Naive thymus-derived CD4-positive, alpha-beta T cell (primary cell): ENCODE measurements around the gene STPG3. TPM values are rescaled to one million over a fixed set of nuclear protein-coding genes. Genes with fewer than 3 reads are reported as not detected.

Experiments used
- ATAC-seq: fragments of 150-1000 bp; cut with Tn5 transposase; 2 replicates; pipeline ENCODE4 v1.10.0; 2021; ENCODE audit warnings: mild to moderate bottlenecking, moderate library complexity
- CTCF ChIA-PET: fragments of 350-600 bp; sonication (Branson Sonifier 250); formaldehyde crosslinking; loops from one replicate; lab custom pipeline; 2021; ENCODE audit warnings: antibody characterized with exemption; lab: Charles Lee
- POLR2A ChIA-PET: fragments of 350-600 bp; sonication (Branson Sonifier 250); formaldehyde crosslinking; loops from one replicate; lab custom pipeline; 2021; ENCODE audit warnings: antibody characterized with exemption, inconsistent platforms; lab: Charles Lee
- DNase-seq, 9 donors: peaks; one replicate each; pipeline versions ENCODE4 v3.0.0 to v3.0.0-alpha.2; 2020 to 2022; ENCODE audit warnings: mixed read lengths in 1 of 9
- H3K27ac ChIP-seq: one replicate; pipeline ENCODE4 v1.7.0; 2013; ENCODE audit warnings: mild to moderate bottlenecking, low read depth, low read length, moderate library complexity
- H3K27me3 ChIP-seq, 2 donors: one replicate each; pipeline ENCODE4 v1.7.0; 2013; ENCODE audit warnings: low read length in 2 of 2, mild to moderate bottlenecking in 2 of 2, moderate library complexity in 2 of 2; ENCODE audit not compliant: control insufficient read depth in 2 of 2, insufficient read depth in 2 of 2
- H3K36me3 ChIP-seq, 3 experiments: 1 replicate in 2 of 3; 2 replicates in 1 of 3; pipeline ENCODE4 v1.7.0; 2013; ENCODE audit warnings: low read length in 3 of 3, mild to moderate bottlenecking in 3 of 3, moderate library complexity in 1 of 3; ENCODE audit not compliant: insufficient read depth in 3 of 3, control insufficient read depth in 2 of 3
- H3K4me1 ChIP-seq, 2 donors: one replicate each; pipeline ENCODE4 v1.7.0; 2013; ENCODE audit warnings: low read length in 2 of 2, mild to moderate bottlenecking in 2 of 2, moderate library complexity in 1 of 2; ENCODE audit not compliant: control insufficient read depth in 2 of 2, insufficient read depth in 2 of 2
- H3K4me3 ChIP-seq: 2 replicates; pipeline ENCODE4 v1.7.0; 2013; ENCODE audit warnings: mild to moderate bottlenecking, low read length
- H3K9me3 ChIP-seq, 3 experiments: 1 replicate in 2 of 3; 2 replicates in 1 of 3; pipeline ENCODE4 v1.7.0; 2013; ENCODE audit warnings: low read length in 3 of 3; ENCODE audit not compliant: control insufficient read depth in 2 of 3
- H3K27ac Mint-ChIP-seq, 9 donors: one replicate each; pipeline ENCODE4 v1.8.0; 2020 to 2022; ENCODE audit warnings: mixed read lengths in 9 of 9, mild to moderate bottlenecking in 8 of 9, moderate library complexity in 5 of 9, inconsistent platforms in 2 of 9
- H3K27me3 Mint-ChIP-seq, 5 donors: one replicate each; pipeline ENCODE4 v1.8.0; 2021 to 2022; ENCODE audit warnings: mixed read lengths in 5 of 5, mild to moderate bottlenecking in 1 of 5
- H3K36me3 Mint-ChIP-seq, 5 donors: one replicate each; pipeline ENCODE4 v1.8.0; 2020 to 2022; ENCODE audit warnings: mixed read lengths in 5 of 5, mild to moderate bottlenecking in 3 of 5, inconsistent platforms in 1 of 5
- H3K4me1 Mint-ChIP-seq, 7 donors: one replicate each; pipeline ENCODE4 v1.8.0; 2020 to 2022; ENCODE audit warnings: mixed read lengths in 7 of 7, mild to moderate bottlenecking in 3 of 7, inconsistent platforms in 1 of 7
- H3K4me3 Mint-ChIP-seq, 10 donors: one replicate each; pipeline ENCODE4 v1.8.0; 2020 to 2022; ENCODE audit warnings: mild to moderate bottlenecking in 10 of 10, mixed read lengths in 10 of 10, moderate library complexity in 6 of 10, inconsistent platforms in 2 of 10
- H3K9me3 Mint-ChIP-seq, 11 donors: one replicate each; pipeline ENCODE4 v1.8.0; 2020 to 2022; ENCODE audit warnings: mixed read lengths in 11 of 11, mild to moderate bottlenecking in 4 of 11, inconsistent platforms in 1 of 11, moderate library complexity in 1 of 11
- intact Hi-C, 2 donors: fragments of 100-400 bp; cut with micrococcal nuclease; formaldehyde crosslinking; loops; one replicate each; pipeline ENCODE4 v1.15.1; 2023
- polyA plus RNA-seq, 2 donors: library from polyadenylated mRNA; unstranded; fragments of 300-500 nt; fragmentation: Illumina TruSeq; gene quantifications; one replicate each; pipeline ENCODE4 v1.2.3, GENCODE V29; 2021
- total RNA-seq, 6 experiments: library from RNA in 5 of 6; stranded (reverse) in 5 of 6; gene quantifications; 1 replicate in 5 of 6; 2 replicates in 1 of 6; pipeline ENCODE4 v1.2.3 and lab custom pipeline; 2021 to 2026

Gene STPG3
- total and polyA plus RNA-seq, 7 experiments from 2014 or later, result not detected

GRCh38 chr9:137286975-137287383, 35.9 kb downstream of the STPG3 start:
- H3K27ac ChIP-seq, result no peak overlapping the region
- Mint-ChIP-seq H3K4me1 (peaks cover 0 to 9% (median 0%) of the 10 kb centered on the region in 7 donors), H3K36me3 (peaks cover 0 to 3% (median 0%) of the 10 kb centered on the region in 5 donors), H3K27me3 (peaks cover 0 to 4% (median 0%) of the 10 kb centered on the region in 5 donors), H3K9me3 (peaks cover 0 to 4% (median 0%) of the 10 kb centered on the region in 11 donors), H3K27ac (peak overlapping the region in 1 of 9 donors; percentile 31), H3K4me3 (peak overlapping the region in 1 of 10 donors; percentile 25)
- H3K27me3 ChIP-seq, result no peaks in the 10 kb centered on the region
- no peaks in the 10 kb centered on the region for H3K9me3 ChIP-seq
- DNase-seq (peak in 2 of 9 donors; percentile 8 to 29), ATAC-seq (peak; percentile 56)
- H3K4me1 ChIP-seq, result no peaks in the 10 kb centered on the region
- CTCF ChIA-PET, result interaction anchor here (0.6 to 1.2 kb wide), 2 partner anchors 13 to 244 kb away, joined by 3 to 7 read pairs; no protein-coding TSS in a partner anchor
- no peak overlapping the region for H3K4me3 ChIP-seq
- POLR2A ChIA-PET, result interaction anchor here (0.6 to 1.0 kb wide), 2 partner anchors 46 to 239 kb away, joined by 3 read pairs; partner anchors contain the start of gene TUBB4B
- no peaks in the 10 kb centered on the region for H3K36me3 ChIP-seq
- intact Hi-C loops, result loop anchor here in 1 of 2 donors (1.0 kb wide), 1 partner anchor 158 kb away; no protein-coding TSS in a partner anchor

GRCh38 chr9:137293094-137293481, 42.0 kb downstream of the STPG3 start:
- H3K4me1 ChIP-seq, result peaks cover 0 to 6% of the 10 kb centered on the region in 2 donors
- Mint-ChIP-seq H3K4me1 (peaks cover 0 to 13% (median 8%) of the 10 kb centered on the region in 7 donors), H3K4me3 (peak overlapping the region in 1 of 10 donors; percentile 58), H3K27ac (no peak overlapping the region), H3K9me3 (no peaks in the 10 kb centered on the region), H3K36me3 (no peaks in the 10 kb centered on the region), H3K27me3 (peaks cover 22 to 30% (median 23%) of the 10 kb centered on the region in 5 donors)
- ChIA-PET CTCF (no interaction called here), POLR2A (no interaction called here)
- H3K9me3 ChIP-seq, result no peaks in the 10 kb centered on the region
- peaks cover 0 to 12% of the 10 kb centered on the region in 2 donors for H3K27me3 ChIP-seq
- H3K4me3 ChIP-seq, result no peak overlapping the region
- no peak for DNase-seq
- no peaks in the 10 kb centered on the region for H3K36me3 ChIP-seq
- ATAC-seq, result no peak
- H3K27ac ChIP-seq, result no peak overlapping the region
- intact Hi-C loops, result loop anchor here in 1 of 2 donors (5.0 kb wide), 1 partner anchor 234 kb away; no protein-coding TSS in a partner anchor

GRCh38 chr9:137293482-137294090, 42.5 kb downstream of the STPG3 start:
- peaks cover 0 to 6% of the 10 kb centered on the region in 2 donors for H3K4me1 ChIP-seq
- peak overlapping the region in 3 of 10 donors; percentile 26 to 58 (median 52) for H3K4me3 Mint-ChIP-seq
- DNase-seq (no peak), ATAC-seq (no peak)
- no peak overlapping the region for H3K27ac ChIP-seq
- H3K27ac Mint-ChIP-seq, result no peak overlapping the region
- H3K9me3 ChIP-seq, result no peaks in the 10 kb centered on the region
- H3K4me3 ChIP-seq, result no peak overlapping the region
- ChIA-PET POLR2A (no interaction called here), CTCF (no interaction called here)
- peaks cover 0 to 15% of the 10 kb centered on the region in 2 donors for H3K27me3 ChIP-seq
- peaks cover 22 to 32% (median 23%) of the 10 kb centered on the region in 5 donors for H3K27me3 Mint-ChIP-seq
- H3K36me3 ChIP-seq, result no peaks in the 10 kb centered on the region
- H3K36me3 Mint-ChIP-seq, result no peaks in the 10 kb centered on the region
- peaks cover 0 to 13% (median 8%) of the 10 kb centered on the region in 7 donors for H3K4me1 Mint-ChIP-seq
- intact Hi-C loops, result loop anchor here (2.0 to 5.0 kb wide), 3 partner anchors 113 to 234 kb away; no protein-coding TSS in a partner anchor
- no peaks in the 10 kb centered on the region for H3K9me3 Mint-ChIP-seq

GRCh38 chr9:137294091-137294680, 43.1 kb downstream of the STPG3 start:
- Histone ChIP-seq H3K36me3 (no peaks in the 10 kb centered on the region), H3K4me3 (no peak overlapping the region), H3K27ac (no peak overlapping the region), H3K4me1 (peaks cover 0 to 6% of the 10 kb centered on the region in 2 donors), H3K27me3 (peaks cover 3 to 21% of the 10 kb centered on the region in 2 donors), H3K9me3 (no peaks in the 10 kb centered on the region)
- ChIA-PET POLR2A (no interaction called here), CTCF (interaction anchor here (0.6 kb wide), 1 partner anchor 403 kb away, joined by 3 read pairs; no protein-coding TSS in a partner anchor)
- DNase-seq (no peak), ATAC-seq (peak; percentile 51)
- H3K27me3 Mint-ChIP-seq, result peaks cover 22 to 38% (median 23%) of the 10 kb centered on the region in 5 donors
- peaks cover 0 to 13% (median 8%) of the 10 kb centered on the region in 7 donors for H3K4me1 Mint-ChIP-seq
- H3K27ac Mint-ChIP-seq, result no peak overlapping the region
- peak overlapping the region; percentile 11 to 76 (median 54) for H3K4me3 Mint-ChIP-seq
- H3K9me3 Mint-ChIP-seq, result no peaks in the 10 kb centered on the region
- intact Hi-C loops, result loop anchor here (2.0 to 5.0 kb wide), 3 partner anchors 113 to 233 kb away; no protein-coding TSS in a partner anchor
- H3K36me3 Mint-ChIP-seq, result no peaks in the 10 kb centered on the region

- peaks cover 22 to 41% (median 23%) of the 10 kb centered on the region in 5 donors for H3K27me3 Mint-ChIP-seq
- H3K9me3 Mint-ChIP-seq, result no peaks in the 10 kb centered on the region
- intact Hi-C loops, result loop anchor here (1.0 to 5.0 kb wide), 4 partner anchors 112 to 233 kb away; no protein-coding TSS in a partner anchor
- no peak overlapping the region for H3K27ac ChIP-seq
- no peak overlapping the region for H3K27ac Mint-ChIP-seq
- ChIA-PET CTCF (interaction anchor here (0.6 kb wide), 1 partner anchor 403 kb away, joined by 3 read pairs; no protein-coding TSS in a partner anchor), POLR2A (no interaction called here)
- H3K36me3 ChIP-seq, result no peaks in the 10 kb centered on the region
- ATAC-seq (peak; percentile 17), DNase-seq (no peak)
- H3K4me1 ChIP-seq, result peaks cover 0 to 6% of the 10 kb centered on the region in 2 donors
- H3K9me3 ChIP-seq, result no peaks in the 10 kb centered on the region
- H3K4me3 ChIP-seq, result peak overlapping the region; percentile 27
- peaks cover 7 to 26% of the 10 kb centered on the region in 2 donors for H3K27me3 ChIP-seq
- H3K4me1 Mint-ChIP-seq, result peaks cover 0 to 13% (median 8%) of the 10 kb centered on the region in 7 donors
- no peaks in the 10 kb centered on the region for H3K36me3 Mint-ChIP-seq
- H3K4me3 Mint-ChIP-seq, result peak overlapping the region; percentile 11 to 76 (median 54)
These were observed 43.7 kb downstream of the STPG3 start for GRCh38 chr9:137294681-137295237.

- Mint-ChIP-seq H3K36me3 (no peaks in the 10 kb centered on the region), H3K9me3 (no peaks in the 10 kb centered on the region), H3K4me3 (peak overlapping the region in 8 of 10 donors; percentile 5 to 76 (median 54)), H3K27me3 (peaks cover 22 to 45% (median 26%) of the 10 kb centered on the region in 5 donors), H3K4me1 (peaks cover 0 to 15% (median 9%) of the 10 kb centered on the region in 7 donors), H3K27ac (no peak overlapping the region)
- no peaks in the 10 kb centered on the region for H3K9me3 ChIP-seq
- H3K4me3 ChIP-seq, result peak overlapping the region; percentile 27
- H3K27ac ChIP-seq, result no peak overlapping the region
- no peaks in the 10 kb centered on the region for H3K36me3 ChIP-seq
- POLR2A ChIA-PET, result no interaction called here
- H3K27me3 ChIP-seq, result peaks cover 12 to 30% of the 10 kb centered on the region in 2 donors
- peak; percentile 92 for ATAC-seq
- CTCF ChIA-PET, result no interaction called here
- intact Hi-C loops, result loop anchor here (1.0 to 2.0 kb wide), 3 partner anchors 111 to 149 kb away; no protein-coding TSS in a partner anchor
- peaks cover under 1 to 6% of the 10 kb centered on the region in 2 donors for H3K4me1 ChIP-seq
- DNase-seq, result peak in 7 of 9 donors; percentile 36 to 80 (median 54)
These were observed 44.2 kb downstream of the STPG3 start for GRCh38 chr9:137295238-137295811.
